ENCODE results near the gene RASSF8.

- TF ChIP-seq CTCF (IDR thresholded peaks at IDR 0.05) (no peak), POLR2A (IDR thresholded peaks at IDR 0.05) (no peak)
Observed at GRCh38 chr12:26044007-26044394, 85.5 kb downstream of the RASSF8 start.
